T47D (cell line): ENCODE results near the gene GRIK3.
"Not testable (repeated sequence)": the region's sequence is repeated elsewhere in the genome, so short reads cannot be mapped to it uniquely, and the experiment has no call there.

Experiments used
- DNase-seq, 2 experiments: peaks; one replicate each; pipeline versions ENCODE4 v3.0.0 to v3.0.0-alpha.2; 2011 to 2012; ENCODE audit warnings: low read depth in 1 of 2, low spot score in 1 of 2
- JUND ChIP-seq: IDR thresholded peaks from 2 replicates; pipeline ENCODE4 v1.6.1; 2012; ENCODE audit warnings: low read depth
- in situ Hi-C: cut with HindIII; loops from 2 replicates; pipeline ENCODE4 v1.10.0; 2016; ENCODE audit warnings: low sequenced_read_pairs, low pct_unique_long_range_greater_than_20kb

The GRIK3 gene

DNA sequence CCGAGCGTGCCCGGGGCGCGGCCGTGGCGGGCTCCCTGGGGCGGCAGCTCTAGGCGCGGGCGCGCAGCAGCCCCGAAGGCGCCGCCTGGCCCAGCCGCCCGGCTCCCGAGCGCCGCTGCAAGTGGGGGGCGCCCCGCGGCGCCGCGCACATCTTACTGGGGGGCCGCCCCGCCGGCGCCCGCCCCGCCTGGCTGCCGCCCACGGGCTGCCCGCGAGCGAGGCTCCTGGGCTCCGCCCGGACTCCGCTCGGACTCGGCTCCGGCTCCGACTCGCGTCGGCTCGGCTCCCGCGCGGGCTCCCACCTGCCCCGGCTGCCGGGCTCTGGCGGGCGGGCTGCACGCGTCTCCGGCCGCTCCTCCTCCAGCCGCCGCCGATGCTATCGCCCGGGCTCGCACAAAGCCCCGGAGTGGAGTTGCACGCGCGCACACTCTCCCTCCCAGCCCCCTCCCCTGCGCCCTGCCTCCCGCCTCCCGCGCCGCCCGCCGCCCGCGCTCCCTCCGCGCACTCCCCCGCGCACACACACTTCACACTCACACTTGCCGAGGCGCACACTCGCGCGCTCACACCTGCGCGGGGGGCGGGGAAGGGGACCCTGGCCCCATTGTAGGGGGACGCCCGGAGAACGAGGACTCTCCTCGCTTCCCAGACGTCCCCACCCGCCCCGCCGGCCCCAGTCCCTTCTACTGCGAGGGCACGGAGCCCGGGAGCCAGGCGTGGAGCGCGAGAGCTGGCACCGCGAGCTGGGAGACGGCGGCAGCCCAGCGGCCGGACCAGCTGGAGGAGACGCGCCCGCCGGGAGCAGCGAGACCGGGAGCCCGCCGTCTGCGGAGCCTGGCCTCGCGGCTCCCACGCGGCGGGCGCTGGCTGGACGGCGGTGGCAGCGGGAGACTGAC lies at the start of gene GRIK3:
Gene GRIK3 (minus strand): TSS at position 395 of the 893 bp plus-strand sequence. CDS start 407 bp downstream, outside the sequence.
- peak; percentile 54 to 84 for DNase-seq
- in situ Hi-C loops, result no loop called here
- TF ChIP-seq JUND, result no peak

DNA sequence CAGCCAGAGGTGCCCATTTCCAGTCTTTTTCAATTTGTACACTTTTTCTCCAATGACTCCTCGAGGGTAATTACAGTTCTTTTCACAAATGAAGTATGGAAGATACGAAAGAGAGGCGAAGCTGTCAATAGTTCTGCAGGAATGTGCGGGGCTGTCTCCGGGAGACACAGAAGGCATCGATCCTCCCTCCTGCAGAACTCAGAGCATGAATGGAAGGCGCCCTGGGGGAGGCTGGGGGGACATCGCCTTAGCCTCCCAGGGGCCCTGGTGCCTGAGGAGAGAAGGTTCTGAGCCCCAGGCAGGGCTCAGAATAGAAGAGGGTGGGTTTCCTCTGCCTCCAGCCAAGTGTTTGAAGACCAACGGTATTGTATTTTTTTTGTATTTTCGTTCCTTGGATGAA lies 49.7 kb upstream of the GRIK3 start:
- in situ Hi-C loops, result no loop called here
- DNase-seq, result no peak
- TF ChIP-seq JUND, result no peak

DNA sequence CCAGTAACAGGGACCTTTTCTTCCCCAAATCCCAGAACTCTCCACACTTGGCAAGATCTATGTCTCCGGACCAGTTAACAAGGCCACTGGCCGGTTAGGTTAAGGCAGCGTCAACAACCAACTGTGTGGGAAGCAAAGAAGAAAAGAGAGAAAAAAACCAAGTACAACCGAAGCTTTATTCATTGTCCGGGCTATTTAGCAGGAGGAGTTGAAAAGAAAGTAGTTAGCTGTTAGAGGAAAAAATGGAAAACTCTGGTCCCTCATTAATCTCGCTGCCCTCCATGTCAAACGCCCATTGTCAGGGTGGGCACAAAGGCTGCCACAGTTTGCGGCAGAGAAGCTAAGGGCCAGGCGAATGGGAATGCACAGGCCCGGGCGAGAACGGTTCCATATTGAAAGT lies 49.3 kb upstream of the GRIK3 start:
- no peak for TF ChIP-seq JUND
- in situ Hi-C loops, result no loop called here
- no peak for DNase-seq

DNA sequence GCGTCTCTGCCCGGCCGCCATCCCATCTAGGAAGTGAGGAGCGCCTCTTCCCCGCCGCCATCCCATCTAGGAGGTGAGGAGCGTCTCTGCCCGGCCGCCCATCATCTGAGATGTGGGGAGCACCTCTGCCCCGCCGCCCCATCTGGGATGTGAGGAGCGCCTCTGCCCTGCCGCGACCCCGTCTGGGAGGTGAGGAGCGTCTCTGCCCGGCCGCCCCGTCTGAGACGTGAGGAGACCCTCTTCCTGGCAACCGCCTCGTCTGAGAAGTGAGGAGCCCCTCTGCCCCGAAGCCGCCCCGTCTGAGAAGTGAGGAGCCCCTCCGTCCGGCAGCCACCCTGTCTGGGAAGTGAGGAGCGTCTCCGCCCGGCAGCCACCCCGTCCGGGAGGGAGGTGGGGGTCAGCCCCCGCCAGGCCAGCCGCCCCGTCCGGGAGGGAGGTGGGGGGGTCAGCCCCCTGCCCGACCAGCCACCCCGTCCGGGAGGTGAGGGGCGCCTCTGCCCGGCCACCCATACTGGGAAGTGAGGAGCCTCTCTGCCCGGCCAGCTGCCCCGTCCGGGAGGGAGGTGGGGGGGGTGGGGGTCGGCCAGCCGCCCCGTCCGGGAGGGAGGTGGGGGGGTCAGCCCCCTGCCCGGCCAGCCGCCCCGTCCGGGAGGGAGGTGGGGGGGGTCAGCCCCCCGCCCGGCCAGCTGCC lies 46.1 kb upstream of the GRIK3 start:
- DNase-seq, in situ Hi-C loops: not testable (repeated sequence)

DNA sequence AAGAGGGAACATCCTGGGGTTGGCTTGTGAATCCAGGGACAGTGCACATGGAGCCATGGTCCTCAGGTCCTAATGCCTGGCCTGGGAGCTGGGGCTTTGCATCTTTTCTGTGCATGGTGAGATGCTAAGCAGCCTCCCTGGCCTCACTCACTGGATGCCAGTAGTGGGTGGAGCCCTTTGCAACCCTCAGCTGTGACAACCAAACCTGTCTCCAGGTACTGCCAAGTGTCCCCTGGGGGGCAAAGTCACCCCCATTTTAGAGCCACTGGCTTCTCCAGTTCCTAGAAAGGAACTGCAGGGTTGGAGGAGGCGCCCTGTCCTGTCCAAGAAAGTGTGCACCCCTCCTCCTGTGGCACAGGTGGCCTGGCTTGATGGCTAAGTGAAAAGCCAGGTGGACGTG lies 44.6 kb upstream of the GRIK3 start:
- in situ Hi-C loops, result no loop called here
- TF ChIP-seq JUND, result no peak
- no peak for DNase-seq

DNA sequence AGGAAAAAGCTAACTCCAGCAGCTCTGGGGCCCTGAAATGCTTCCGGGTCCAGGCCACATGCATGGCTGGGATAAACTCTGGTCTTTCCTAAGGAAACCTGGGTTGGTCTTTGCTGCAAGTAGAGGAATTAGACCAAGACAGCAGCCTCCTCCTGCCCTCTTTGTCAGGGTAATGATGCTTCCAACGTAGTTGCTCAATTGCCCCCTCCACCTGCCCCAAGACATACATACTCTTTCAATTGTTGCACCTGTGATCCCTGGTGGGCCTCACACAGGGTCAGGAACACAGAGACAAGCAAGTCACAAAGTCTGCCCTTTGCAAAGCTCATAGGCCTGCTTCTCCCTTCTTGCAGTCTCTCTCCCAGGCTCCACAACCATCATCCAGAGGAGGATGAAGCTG lies 41.9 kb upstream of the GRIK3 start:
- no peak for DNase-seq
- in situ Hi-C loops, result no loop called here
- TF ChIP-seq JUND, result no peak

DNA sequence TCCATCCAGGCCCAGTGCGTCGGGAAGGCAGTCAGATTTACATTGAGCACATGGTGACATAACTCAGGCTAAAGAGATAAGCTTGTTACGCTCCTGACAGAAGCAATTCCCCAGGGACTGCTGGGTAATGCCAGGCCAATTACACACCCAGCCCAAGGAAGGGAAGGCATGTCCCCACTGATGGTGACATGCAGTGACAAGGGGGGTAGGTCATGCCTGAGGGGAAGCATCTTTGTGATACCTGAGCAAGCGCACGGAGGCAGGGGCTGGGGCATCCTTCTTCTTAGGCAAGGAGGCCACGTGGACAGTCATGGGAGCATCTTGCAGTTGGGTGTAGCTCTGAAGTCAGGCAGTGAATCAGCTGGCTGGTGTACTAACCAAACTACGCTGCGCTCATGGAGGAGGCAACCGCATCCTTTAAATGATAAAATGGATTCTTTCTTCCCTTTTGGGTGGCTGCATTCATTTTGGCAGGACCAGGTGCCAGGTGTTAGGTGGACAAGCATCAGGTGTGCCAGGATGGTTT lies 39.6 kb upstream of the GRIK3 start:
- DNase-seq, result no peak
- in situ Hi-C loops, result no loop called here
- TF ChIP-seq JUND, result no peak

DNA sequence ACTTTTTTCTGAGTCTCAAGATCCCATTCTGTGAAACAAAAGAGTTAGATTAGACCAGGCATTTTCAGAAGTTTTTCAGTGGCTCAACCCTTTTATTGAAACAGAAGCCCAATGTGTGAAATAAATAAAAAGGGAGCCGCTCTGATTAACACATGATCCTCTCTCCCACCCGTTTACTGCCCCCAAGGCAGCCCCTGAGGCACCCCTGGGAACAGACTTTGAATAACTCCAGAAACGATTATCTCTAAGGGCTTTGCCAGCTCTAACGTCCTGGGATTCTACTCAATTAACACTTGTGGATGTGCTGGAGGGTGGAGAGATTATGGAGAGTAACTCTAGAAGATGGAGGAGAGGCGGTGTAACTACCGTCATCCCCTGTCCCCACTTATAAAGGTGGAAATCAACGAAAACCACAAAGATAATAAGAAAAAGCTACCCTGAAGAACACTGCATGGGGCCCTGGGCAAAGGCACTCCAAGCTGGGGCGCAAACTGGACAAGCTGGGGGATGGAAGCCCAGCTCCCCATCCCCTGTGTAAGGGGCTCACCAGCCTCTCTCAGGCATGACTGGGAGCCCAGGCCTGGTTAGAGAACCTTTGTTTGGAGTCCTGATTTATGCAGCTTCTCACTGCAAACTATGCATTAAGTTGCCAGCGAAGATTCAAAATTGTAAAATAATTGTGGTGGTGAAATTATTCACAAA lies 39.0 kb upstream of the GRIK3 start:
- TF ChIP-seq JUND, result no peak
- in situ Hi-C loops, result no loop called here
- no peak for DNase-seq

DNA sequence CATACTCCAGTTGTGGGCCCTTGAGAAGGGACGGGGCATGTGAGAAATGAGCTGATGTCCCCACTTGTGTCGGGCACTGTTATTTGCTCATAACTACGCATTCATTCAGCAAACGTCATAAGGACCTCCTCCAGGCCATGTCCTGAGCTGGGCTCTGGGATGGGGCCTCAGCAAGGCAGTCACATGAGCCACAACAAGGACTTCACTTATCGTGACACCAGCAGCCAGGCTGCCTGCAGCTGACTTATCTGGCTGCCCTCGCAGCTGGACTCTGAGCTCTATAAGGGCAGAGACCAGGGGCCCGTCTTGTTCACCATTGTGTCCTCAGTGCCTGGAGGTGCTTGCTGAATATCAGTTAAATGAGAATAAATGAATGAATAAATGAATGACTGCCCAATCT lies 37.5 kb upstream of the GRIK3 start:
- in situ Hi-C loops, result no loop called here
- no peak for TF ChIP-seq JUND
- DNase-seq, result no peak

DNA sequence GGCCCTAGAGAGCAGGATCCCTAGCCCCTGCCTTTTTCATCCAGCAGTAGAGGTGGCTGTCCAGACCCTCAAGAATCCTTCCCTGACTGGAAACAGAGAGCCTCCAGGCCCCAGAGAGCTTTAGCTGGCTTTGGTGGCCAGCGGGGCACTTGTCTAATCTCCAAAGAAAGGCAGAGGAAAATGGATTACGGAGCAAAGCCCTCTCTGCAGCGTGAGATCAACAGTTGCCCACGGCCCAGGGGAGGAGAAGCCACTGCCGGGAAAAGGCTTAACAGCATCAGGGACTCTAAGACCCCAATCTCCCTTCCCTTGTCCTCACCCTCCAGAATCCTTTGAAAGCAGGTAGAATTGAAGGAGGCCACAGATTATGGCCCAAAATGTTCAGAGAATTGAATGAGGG lies 35.8 kb upstream of the GRIK3 start:
- TF ChIP-seq JUND, result no peak
- in situ Hi-C loops, result no loop called here
- no peak for DNase-seq

DNA sequence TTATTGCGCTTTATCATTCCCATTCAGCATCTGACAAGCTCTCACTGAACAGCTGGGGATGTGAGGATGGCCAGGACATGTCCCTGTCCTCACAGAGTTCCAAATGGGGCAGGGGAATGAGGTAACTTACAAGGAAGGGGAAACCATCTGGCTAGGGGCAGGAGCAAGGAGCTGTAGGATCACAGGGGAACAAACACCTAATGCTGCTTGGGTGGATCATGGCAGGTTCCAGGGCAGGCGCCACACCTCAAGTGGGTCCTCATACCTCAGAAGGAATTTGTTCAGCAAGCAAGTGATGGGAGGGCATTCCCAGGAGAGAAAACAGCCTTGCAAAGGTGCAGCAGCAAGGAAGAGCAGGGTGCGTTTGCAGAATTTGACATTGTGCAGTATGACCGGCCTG lies 35.1 kb upstream of the GRIK3 start:
- in situ Hi-C loops, result no loop called here
- no peak for TF ChIP-seq JUND
- DNase-seq, result no peak

DNA sequence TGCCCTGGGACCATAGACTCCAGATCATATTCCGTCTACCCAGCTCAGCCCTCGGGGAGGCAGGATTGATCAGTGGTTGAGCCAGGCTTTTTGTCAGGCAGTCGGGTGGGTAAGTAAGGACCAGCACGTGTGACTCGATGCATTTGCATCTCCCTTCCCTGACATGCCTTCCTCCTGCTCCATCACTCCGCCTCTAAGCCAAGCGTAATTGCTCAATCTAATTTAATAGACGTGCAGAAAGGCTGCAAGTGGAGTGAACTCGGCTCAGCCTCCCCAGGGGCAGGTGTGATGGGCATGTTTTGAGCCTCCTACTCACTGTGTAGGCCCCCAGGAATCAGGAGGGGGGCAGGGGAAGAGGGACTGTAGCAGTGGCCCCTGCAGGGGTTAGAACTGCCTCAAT lies 34.6 kb upstream of the GRIK3 start:
- DNase-seq, result no peak
- in situ Hi-C loops, result no loop called here
- no peak for TF ChIP-seq JUND

DNA sequence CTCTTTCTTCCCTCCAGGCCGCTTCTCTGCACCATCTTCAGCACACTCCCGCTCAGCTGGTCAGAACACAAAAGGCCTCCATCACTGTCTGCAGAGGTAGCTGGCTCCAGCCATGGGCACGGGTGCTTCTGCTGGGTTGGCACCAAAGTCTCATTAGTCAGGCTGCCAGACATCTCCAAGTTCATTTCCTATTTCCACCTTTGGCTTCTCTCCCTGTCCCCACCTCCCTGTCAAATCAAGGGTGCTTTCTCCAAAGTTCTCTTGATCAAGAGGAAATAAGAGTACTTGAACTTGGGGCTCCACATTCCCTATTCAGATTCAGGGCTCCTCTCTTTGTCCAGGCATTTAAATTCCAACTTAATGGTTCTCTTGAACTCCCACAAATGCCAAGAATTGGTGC lies 33.9 kb upstream of the GRIK3 start:
- DNase-seq, result no peak
- no peak for TF ChIP-seq JUND
- in situ Hi-C loops, result no loop called here
